ENCODE data around the gene MOAP1.
"Not testable (repeated sequence)": the region's sequence is repeated elsewhere in the genome, so short reads cannot be mapped to it uniquely, and the experiment has no call there.

The MOAP1 gene

GRCh38 chr14:93184391-93185348, at the start of gene MOAP1, which contains the start of gene LYSET:
TSS of gene MOAP1 (minus strand) at chr14:93184897. CDS start at chr14:93184242, 655 bp downstream.
TSS of gene LYSET (plus strand) at chr14:93185317. CDS start at chr14:93185406, 89 bp downstream.
- peak; percentile 45 to 92 (median 88) for DNase-seq

DNA sequence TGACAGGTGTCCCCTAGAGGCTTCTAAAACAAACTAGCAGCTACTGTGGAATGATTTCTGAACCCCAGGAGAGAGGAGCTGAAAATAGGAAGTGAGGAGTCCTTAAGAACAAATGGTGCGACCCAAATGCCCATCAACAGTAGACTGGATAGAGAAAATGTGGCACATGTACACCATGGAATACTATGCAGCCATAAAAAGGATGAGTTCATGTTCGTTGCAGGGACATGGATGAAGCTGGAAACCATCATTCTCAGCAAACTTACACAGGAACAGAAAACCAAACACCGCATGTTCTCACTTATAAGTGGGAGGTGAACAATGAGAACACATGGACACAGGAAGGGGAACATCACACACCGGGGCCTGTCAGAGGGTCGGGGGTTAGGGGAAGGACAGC, 48.4 kb upstream of the MOAP1 start:
- not testable (repeated sequence) for DNase-seq

DNA sequence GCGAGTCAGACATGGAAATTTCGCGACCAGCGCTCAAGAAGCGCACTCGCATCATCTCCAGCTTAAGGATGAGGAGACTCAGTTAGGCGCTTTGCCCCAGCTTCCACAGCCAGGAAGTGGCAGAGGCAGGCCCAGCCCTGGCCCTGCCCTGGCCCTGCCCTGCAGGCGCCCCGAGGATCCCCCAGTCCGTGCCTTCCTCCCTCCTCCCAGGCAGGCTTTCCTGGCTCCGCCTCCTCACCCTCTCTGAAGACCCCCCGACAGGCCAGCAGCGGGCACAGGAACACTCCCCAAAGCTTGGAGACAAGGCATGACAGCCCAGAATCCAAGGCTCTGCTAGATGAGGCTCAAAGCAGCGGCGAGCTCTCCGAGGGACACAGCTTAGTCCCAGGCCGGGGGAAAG, 47.5 kb upstream of the MOAP1 start:
- DNase-seq: no peak

DNA sequence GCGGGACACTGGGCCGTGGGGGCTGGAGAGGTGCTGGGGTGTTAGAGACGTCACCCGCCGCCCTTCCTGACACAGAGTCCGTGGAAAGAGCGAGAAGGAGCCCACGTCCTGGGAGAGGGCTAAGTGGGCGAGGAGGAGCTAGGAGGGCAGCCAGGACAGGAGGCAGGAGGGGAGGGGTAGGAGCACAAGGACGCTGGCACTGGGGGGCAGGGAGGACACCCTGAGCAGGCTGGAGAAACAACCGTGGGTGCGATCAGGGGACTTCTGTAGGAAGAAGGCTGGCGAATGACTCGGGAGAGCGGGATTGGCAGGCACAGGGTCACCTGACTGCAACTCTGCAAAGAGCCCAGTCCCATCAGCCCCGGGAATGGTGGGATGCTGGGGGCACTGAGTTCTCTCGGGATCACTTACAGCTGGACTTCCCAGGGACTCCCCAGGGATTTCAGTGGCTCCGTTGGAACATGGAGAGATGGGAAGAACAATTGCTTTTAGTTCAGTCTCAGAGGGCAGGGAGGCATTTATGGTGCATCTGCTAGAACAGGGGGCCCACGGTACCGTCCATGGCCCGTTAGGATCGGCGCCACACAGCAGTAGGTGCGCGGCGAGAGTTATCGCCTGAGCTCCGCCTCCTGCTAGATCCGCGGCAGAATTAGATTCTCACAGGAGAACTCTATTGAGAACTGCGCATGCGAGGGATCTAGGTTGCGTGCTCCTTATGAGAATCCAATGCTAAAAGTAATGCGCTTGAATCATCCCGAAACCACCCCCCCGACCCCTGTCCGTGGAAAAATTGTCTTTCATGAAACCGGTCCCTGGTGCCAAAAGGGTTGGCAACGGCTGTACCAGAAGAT, 46.7 kb upstream of the MOAP1 start:
- peak in 7 of 14 donors; percentile 7 to 52 (median 27) for DNase-seq

DNA sequence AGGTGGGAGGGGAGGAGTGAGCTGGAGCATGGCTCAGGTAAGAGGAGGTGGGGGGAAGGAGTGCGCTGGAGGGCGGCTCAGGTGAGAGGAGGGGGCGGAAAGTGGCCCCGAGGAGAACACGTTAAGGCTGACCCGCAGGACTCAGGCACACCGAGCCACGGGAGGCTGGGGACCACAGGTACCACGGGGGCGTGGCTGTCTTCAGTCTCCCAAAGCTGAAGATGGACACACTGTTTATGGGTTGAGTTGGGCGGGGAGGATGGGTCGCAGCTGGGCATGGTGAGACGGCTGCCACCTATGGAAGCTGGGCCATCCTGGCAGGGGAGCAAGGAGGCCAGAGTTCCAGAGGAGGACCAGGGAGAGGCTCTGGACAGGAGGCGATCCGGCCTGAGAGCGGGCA, 45.8 kb upstream of the MOAP1 start:
- no peak for DNase-seq

GRCh38 chr14:93228550-93228949, 43.9 kb upstream of the MOAP1 start:
- DNase-seq: no peak

DNA sequence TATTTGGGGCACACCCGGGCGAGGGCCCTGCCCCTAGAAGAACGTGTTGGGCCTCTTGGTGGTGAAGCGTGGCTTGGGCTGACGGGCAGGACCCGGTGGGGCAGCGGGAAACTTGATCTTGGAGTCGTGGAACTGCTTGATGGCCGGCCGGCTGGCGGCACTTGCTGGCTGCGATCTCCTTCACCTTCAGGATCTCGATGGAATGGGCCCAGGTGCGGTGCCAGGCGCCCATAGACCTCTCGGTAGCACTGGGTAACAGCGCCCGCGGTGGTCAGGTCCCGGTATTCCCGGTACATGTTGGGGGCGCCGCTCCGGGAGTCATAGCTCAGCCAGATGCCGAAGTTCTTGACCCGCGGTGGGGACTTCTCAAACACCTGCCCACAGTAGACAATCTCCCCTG, 38.9 kb upstream of the MOAP1 start:
- no peak for DNase-seq

GRCh38 chr14:93220509-93220908, 35.8 kb upstream of the MOAP1 start:
- no peak for DNase-seq

GRCh38 chr14:93219103-93219726, 34.5 kb upstream of the MOAP1 start:
- DNase-seq: no peak

GRCh38 chr14:93214598-93214997, 29.9 kb upstream of the MOAP1 start:
- DNase-seq: no peak

DNA sequence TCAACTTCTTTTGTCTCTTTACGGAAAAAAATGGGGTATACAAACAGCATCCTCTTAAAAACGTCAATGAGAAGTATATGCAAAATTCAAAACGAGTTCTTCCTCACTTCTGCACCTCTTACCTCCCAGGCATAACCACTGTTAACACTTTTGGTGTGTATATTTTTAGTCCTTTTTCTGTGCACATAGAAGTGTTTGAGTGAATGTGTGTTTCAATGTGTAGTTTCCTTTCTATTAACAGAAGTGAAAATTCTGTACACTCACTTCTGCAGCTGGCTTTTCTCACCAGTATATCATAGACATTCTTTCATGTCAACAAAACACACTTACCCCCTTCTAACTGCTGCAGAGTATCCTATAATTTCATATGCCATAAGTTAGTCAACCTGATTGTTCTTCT, 27.7 kb upstream of the MOAP1 start:
- no peak for DNase-seq

GRCh38 chr14:93207468-93208308, 23.0 kb upstream of the MOAP1 start:
- DNase-seq: peak in 10 of 14 donors; percentile 46 to 79 (median 72)

- peak; percentile 34 to 98 (median 92) for DNase-seq
Measured at GRCh38 chr14:93206793-93207467, 22.2 kb upstream of the MOAP1 start, which contains the start of the genes GON7 and UBR7. TSS of gene GON7 (minus strand) at chr14:93207065. CDS start at chr14:93207037, 28 bp downstream. TSS of gene UBR7 (plus strand) at chr14:93207256. CDS start at chr14:93207292, 36 bp downstream.

DNA sequence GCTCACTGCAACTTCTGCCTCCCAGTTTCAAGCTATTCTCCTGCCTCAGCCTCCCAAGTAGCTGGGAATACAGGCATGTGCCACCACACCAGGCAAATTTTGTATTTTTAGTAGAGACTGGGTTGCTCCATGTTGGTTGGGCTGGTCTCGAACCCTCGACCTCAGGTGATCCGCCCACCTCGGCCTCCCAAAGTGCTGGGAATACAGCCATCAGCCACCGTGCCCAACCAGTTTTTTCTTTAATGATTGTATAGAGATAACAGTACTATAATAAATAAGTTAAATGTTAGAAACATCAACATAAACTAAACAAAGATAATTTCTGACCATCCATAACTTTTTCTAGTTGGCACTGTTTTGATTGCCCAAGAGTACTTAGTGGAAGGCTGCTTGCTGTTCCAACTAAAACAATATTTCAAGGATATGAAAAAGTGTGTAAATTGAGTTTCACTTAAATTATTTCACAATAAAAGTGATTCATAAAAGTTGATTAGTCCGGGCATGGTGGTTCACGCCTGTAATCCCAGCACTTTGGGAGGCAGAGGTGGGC, 16.5 kb upstream of the MOAP1 start:
- DNase-seq: no peak

DNA sequence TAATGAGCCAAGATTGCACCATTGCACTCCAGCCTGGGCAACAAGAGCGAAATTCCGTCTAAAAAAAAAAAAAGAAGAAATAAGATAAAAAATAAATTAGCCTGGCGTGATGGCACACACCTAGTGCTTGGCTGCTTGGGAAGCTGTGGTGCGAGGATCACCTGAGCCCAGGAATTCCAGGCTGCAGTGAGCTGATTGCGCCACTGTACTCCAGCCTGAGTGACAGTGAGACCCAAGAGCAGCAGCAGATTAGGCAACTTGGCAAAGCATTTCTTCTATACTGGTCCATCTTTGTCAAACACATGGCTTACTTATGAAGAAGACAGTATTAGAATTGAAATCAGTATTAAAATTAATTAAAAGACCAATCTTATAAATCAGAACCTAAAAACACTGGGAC, 15.9 kb upstream of the MOAP1 start:
- DNase-seq: no peak

- no peak for DNase-seq
Measured at GRCh38 chr14:93199031-93199430, 14.3 kb upstream of the MOAP1 start.

GRCh38 chr14:93195316-93195999, 10.8 kb upstream of the MOAP1 start:
- DNase-seq: no peak

- no peak for DNase-seq
Measured at GRCh38 chr14:93186956-93187355, 2.3 kb upstream of the MOAP1 start.

GRCh38 chr14:93186466-93186865, 1.8 kb upstream of the MOAP1 start:
- DNase-seq: no peak

GRCh38 chr14:93185349-93185720, 638 bp upstream of the MOAP1 start:
- no peak for DNase-seq

Data from C1 segment of cervical spinal cord (tissue), 14 donors.